Activated CD4-positive, alpha-beta T cell treated with anti-CD3 and anti-CD28 coated beads for 4 hours (primary cell): ENCODE results near the gene LRRC56.

Experiments used
- DNase-seq, 2 donors: peaks; one replicate each; pipeline ENCODE4 v3.0.0-alpha.2; 2020

Gene LRRC56

DNA sequence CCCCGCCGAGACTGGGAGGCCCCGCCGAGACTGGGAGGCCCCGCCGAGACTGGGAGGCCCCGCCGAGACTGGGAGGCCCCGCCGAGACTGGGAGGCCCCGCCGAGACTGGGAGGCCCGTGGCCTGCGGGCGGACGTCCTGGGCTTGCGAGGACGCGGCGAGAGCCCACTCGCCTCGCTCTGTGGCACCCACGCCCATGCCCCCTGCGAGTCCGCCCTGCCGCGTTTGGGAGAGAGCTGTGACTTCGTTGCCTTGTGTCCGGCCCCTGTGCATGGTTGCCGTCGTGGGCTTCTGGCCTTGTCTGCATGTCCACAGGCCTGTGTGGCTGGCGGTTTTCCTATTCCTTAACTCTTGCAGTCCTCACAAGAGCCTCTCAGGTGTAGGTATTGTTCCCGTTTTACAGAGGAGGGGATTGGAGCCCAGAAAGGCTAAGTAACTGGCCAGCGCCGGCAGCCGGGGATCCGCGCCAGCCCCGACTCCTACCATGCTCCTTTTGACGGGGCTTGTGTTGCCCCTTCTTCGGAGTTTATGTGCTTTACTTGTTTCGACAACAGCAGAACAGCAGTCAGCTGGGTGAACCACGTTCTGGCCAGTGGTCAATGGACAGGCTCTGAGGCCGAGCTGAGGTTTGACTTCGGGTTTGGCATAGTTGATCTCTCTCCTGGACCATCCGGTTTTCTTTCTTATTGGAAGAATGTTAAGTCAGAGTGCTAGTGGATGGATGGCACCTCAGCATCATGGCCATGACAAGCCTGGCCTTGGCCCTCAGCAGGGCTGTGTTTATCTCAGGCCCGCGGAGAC is 39.7 kb downstream of the LRRC56 start:
- no peak for DNase-seq

DNA sequence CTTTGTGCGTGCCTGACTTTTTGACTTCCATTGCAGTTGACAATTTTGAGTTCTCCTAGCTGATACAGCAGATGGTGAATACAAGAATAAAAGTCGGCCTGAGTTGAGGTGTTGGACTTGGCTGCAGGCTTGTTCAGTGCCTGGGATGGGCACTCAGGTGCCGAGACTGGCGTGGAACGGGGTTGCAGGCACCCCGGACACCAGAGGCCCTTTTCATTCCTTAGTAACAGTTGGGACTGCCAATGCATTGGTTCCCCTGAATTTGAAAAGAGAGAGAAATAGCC is 40.2 kb downstream of the LRRC56 start:
- DNase-seq: no peak

DNA sequence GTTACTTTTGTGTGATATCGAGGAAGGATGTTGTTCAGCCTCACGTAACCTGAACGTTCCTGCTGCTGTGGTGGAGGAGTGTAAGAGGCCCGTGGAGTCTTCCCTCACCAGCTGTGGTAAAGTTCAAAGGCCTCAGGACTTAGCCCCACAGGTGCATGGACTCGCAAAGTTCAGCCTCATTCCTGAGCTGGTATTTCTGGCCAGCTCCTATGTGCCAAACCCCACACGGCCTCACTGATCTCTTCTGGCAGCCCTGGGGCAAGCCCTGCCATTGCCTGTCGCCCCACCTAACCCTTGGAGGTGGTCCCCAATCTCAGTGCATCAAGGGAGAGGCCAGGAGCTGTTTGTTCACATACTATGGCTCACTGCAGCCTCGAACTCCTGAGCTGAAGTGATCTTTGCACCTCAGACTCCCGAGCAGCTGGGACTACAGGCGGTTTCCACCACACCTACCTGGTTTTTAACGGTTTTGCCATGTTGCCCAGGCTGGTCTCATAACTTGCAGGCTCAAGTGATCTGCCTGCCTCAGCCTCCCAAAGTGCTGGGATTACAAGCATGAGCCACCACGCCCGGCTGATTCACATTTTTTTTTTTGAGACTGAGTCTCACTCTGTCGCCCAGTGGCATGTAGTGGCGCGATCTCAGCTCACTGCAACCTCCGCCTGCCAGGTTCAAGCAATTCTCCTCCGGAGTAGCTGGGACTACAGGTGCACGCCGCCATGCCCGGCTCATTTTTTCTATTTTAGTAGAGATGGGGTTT is 41.1 kb downstream of the LRRC56 start:
- DNase-seq: no peak

- no peak for DNase-seq
These were observed 42.7 kb downstream of the LRRC56 start for GRCh38 chr11:579830-580601.

DNA sequence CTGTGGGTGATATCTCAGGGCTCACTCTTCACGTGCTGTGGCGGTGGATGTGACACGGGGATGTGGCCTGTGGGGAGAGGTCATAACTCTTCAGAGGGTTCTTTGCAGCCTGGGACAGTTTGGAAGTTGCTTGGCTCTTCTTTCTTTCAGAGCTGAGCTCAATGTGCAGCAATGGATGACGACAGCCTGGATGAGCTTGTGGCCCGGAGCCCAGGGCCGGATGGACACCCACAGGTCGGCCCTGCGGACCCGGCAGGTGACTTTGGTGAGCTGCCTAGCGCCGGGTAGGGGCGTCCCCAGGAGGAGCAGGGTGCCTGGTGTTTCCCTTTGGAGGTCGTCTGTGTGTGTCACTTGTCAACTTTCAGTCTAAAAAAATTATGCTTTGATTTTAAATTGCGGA is 44.0 kb downstream of the LRRC56 start:
- DNase-seq: no peak

DNA sequence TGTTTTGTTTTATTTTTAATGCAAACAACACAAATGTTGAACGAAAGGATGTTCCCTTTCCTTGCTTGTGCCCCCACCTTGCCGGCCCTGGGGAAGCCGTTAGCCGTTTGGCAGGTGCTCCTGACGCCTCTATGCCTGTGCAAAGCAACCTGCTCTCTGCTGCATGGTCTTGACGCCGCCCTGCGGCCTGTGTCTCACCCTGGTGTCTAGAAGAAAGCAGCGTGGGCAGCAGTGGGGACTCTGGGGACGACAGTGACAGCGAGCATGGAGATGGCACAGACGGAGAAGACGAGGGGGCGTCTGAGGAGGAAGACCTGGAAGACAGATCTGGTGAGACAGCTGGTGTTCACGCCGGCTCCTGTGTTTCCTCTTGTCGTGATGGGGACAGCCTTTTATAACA is 44.4 kb downstream of the LRRC56 start:
- DNase-seq: no peak

DNA sequence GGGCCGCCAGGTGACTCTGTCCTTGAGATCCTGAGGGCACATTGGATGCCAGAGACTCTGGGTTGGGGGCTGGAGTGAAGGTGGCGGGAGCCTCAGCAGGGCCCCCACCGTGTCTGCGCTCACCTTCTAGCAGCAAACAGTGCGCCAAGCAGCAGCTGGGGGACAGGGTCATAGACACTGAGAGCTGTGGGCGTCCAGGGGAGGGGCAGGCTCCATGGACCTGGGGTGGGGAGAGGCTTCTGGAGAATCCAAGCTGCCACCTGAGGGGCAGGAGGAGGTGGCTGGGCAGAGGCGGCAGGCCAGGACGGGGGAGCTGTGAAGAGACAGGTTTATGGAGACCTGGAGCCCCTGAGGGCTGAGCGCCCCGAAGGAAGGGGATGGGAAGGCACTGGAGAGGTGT is 47.0 kb downstream of the LRRC56 start:
- no peak for DNase-seq

DNA sequence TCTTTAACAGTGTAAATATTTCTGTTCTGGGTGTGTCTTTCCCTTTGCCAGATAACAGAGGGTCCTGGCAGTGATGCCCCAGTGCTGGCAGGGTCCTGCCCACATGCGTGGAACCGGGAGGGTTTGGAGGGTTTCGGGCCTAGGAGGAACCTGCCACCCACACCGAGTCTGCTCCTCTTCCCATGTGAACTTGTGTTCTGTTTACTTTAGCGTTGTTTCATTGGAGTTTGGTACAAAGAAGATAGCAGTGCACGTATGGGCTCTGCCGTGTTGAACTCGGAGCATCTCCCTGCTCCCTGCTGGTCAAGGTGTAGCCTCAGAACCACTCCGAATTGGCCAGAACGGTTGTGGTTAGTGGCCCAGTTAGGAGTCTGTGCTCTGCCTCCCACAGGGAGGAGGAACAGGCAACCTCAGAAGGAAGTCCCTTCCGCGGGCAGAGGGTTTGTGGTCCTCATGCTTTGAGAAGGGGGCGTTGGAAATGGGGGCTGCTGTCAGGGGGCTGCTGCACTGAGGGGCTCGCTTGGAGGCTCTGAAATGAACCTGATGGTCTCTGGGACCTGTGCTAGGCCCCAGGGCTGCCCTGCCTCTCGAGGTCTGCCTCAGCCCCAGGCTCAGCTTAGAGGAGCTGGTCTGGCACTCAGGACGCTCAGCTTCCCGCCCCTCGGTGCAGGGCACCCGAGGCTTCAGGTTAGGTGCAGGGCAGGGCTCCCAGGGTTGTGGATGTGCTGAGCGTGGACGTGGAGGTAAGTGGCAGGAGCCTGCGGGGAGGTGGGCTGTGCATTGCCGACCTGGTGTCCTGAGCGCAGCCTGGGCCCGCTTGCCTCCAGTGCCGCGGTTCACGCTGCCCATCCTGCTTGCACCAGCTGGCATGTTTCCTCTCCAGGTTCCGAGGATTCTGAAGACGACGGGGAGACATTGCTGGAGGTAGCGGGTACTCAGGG is 49.3 kb downstream of the LRRC56 start:
- DNase-seq: no peak

GRCh38 chr11:587546-587945 is 50.2 kb downstream of the LRRC56 start:
- DNase-seq: no peak

GRCh38 chr11:587978-588380 is 50.7 kb downstream of the LRRC56 start:
- DNase-seq: peak; percentile 75 to 78

GRCh38 chr11:589798-590197 is 52.5 kb downstream of the LRRC56 start:
- no peak for DNase-seq

GRCh38 chr11:590997-591396 is 53.7 kb downstream of the LRRC56 start:
- no peak for DNase-seq

DNA sequence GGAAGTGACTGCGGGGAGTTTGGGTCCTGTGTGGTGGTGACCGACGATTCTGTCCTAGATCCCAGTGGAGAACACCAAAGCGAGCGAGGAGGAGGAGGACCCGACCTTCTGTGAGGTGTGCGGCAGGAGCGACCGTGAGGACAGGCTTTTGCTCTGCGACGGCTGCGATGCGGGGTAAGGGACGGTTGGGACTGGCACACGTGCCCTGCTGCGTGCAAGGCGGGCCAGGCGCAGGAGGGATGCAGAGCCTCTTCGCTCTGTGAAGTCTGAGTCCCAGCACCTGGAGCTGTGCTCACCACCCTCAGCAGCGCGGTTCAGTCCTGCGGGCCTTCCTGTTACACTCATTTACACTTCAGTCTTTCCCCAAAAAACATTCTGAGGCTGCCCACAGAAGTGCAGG is 55.2 kb downstream of the LRRC56 start:
- DNase-seq: no peak

GRCh38 chr11:592918-593317 is 55.6 kb downstream of the LRRC56 start:
- DNase-seq: no peak

GRCh38 chr11:593347-593746 is 56.0 kb downstream of the LRRC56 start:
- no peak for DNase-seq

- DNase-seq: no peak
These were observed 58.1 kb downstream of the LRRC56 start for GRCh38 chr11:595400-595799.

- DNase-seq: no peak
These were observed 59.0 kb downstream of the LRRC56 start for GRCh38 chr11:596374-596773.

- DNase-seq: no peak
These were observed 59.9 kb downstream of the LRRC56 start for GRCh38 chr11:597166-597725.

DNA sequence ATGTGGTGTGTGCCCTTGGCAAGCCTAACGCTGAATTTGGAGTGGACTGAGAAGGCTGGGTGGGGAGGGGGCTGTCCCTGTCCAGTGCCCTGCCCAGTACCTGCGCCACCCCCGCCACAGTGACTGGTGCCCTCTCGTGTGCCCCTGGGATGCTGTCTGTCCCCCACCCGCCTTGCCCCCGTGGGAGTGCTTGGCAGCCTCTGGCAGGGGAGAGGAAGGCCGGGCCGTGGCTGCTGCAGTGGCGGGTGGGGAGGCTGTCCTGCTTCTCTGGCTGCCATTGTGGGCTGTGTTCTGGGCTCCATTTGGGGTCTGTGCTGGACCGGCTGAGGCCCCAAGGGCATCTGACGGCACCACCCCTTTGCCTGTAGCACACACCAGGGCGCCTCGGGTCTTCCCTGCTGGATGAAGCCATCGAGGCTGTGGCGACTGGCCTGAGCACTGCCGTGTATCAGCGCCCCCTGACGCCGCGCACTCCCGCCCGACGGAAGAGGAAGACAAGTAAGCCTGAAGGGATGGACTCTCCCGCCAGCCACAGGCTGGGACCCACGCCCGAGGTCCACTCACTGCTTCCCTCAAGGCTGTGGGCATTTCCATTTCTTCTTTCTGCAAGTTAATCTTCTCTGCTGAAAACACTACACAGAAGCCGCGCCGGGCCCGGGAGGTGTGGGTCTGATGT is 60.8 kb downstream of the LRRC56 start:
- DNase-seq: no peak

- no peak for DNase-seq
These were observed 64.4 kb downstream of the LRRC56 start for GRCh38 chr11:601573-602245.

GRCh38 chr11:603154-603553 is 65.8 kb downstream of the LRRC56 start:
- DNase-seq: no peak
